ENCODE results near the gene ANO9. TPM values are rescaled to one million over a fixed set of nuclear protein-coding genes. Genes with fewer than 3 reads are reported as not detected.

Gene ANO9
- total and polyA plus RNA-seq, 2 experiments from 2014 or later, result not detected

DNA sequence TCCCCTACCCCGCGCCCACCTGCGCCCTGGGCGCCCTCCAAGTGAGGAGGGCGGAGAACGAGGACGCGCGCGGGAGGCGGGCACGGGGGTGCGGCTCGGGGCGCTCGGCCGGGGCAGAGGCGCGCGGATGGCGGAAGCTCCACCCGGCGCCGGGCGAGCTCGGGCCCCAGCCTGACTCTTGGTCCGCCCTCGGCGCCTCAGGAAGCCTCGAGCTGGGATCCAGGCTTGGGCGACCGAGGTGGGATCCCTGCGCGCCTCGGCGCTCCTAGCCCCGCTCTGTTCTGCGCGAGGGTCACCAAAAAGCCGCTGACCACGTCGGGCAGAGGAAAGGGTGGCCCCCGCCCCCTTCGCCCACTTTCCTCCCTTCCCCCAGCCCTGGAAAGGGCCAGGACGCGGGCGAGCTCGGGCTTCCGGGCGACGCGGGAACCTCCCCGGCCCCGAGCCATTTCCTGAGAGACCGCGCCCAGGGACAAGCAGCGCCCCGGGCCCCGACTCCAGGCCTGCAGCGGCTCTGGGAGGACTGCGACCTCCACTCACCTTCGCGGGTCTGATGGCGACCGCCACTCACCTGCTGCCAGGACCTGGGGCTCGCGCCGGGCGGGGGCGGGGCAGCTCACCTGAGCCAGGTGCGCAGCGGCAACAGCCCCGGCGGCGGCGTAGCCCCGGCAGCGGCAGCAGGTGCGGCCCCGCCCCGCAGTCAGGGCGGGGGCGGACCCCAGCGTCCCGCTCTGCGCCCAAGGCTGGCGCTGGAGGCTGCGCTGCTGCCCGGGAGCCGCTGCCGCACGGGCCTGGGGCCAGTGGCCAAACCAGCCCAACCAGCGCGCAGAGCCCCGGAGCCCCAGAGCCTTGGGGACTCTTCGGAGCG, 24.8 kb downstream of the ANO9 start:
- no peak for TF ChIP-seq EZH2phosphoT487 (IDR thresholded peaks at IDR 0.05; ENCODE audit: insufficient read depth, low read depth)
- TF ChIP-seq EZH2 (IDR thresholded peaks at IDR 0.05; ENCODE audit: insufficient read depth, poor library complexity, severe bottlenecking), result no peak
- DNase-seq, result peak; percentile 65
- Histone ChIP-seq H3K9ac (peak overlapping the region; percentile 28), H3K4me3 (peak overlapping the region; percentile 64), H3K36me3 (ENCODE audit: low read depth) (no peaks in the 10 kb centered on the region), H3K27ac (no peak overlapping the region), H3K9me3 (ENCODE audit: low read depth) (no peaks in the 10 kb centered on the region), H3F3A (ENCODE audit: insufficient read depth) (no peaks in the 10 kb centered on the region), H4K20me1 (ENCODE audit: insufficient read depth) (no peaks in the 10 kb centered on the region), H3K4me2 (ENCODE audit: unreplicated experiment) (peak overlapping the region; percentile 66), H2AFZ (peak overlapping the region; percentile 72), H3K4me1 (ENCODE audit: insufficient read depth) (peaks cover 4% of the 10 kb centered on the region; the same call in 1 of the 2 replicates), H3K27me3 (replicated peaks; ENCODE audit: insufficient read depth) (peaks cover 4% of the 10 kb centered on the region; the same call in 1 of the 2 replicates), H3K79me2 (ENCODE audit: insufficient read depth) (no peaks in the 10 kb centered on the region), H3K9me2 (ENCODE audit: insufficient read depth) (no peaks in the 10 kb centered on the region)
- in situ Hi-C loops (cut with MboI), result no loop called here
- WGBS, 2 experiments (ENCODE audit: low coverage in 1 of 2, low lambda C conversion rate in 2 of 2, missing lambda C conversion rate in 2 of 2), result 4% methylated on average over 52 to 77 of the region's 97 CpGs

- Histone ChIP-seq H3K27ac (no peak overlapping the region), H3K36me3 (ENCODE audit: low read depth) (no peaks in the 10 kb centered on the region), H3K4me2 (ENCODE audit: unreplicated experiment) (peak overlapping the region; percentile 66), H2AFZ (peak overlapping the region; percentile 72), H3K9me2 (ENCODE audit: insufficient read depth) (no peaks in the 10 kb centered on the region), H3F3A (ENCODE audit: insufficient read depth) (no peaks in the 10 kb centered on the region), H3K4me3 (peak overlapping the region; percentile 64), H3K9ac (no peak overlapping the region), H4K20me1 (ENCODE audit: insufficient read depth) (no peaks in the 10 kb centered on the region), H3K4me1 (ENCODE audit: insufficient read depth) (peaks cover 4% of the 10 kb centered on the region; the same call in 1 of the 2 replicates), H3K79me2 (ENCODE audit: insufficient read depth) (no peaks in the 10 kb centered on the region), H3K9me3 (ENCODE audit: low read depth) (no peaks in the 10 kb centered on the region), H3K27me3 (replicated peaks; ENCODE audit: insufficient read depth) (peaks cover 4% of the 10 kb centered on the region; the same call in 1 of the 2 replicates)
- in situ Hi-C loops (cut with MboI), result no loop called here
- WGBS, 2 experiments (ENCODE audit: low coverage in 1 of 2, low lambda C conversion rate in 2 of 2, missing lambda C conversion rate in 2 of 2), result 15 to 24% methylated on average over 24 to 35 of the region's 45 CpGs
- TF ChIP-seq EZH2phosphoT487 (IDR thresholded peaks at IDR 0.05; ENCODE audit: insufficient read depth, low read depth) (no peak), EZH2 (IDR thresholded peaks at IDR 0.05; ENCODE audit: insufficient read depth, poor library complexity, severe bottlenecking) (no peak)
- DNase-seq, result no peak
Measured at GRCh38 chr11:416051-416756, 25.6 kb downstream of the ANO9 start.

GRCh38 chr11:415640-416041, 26.2 kb downstream of the ANO9 start:
- no peaks in the 10 kb centered on the region for H3K36me3 ChIP-seq (ENCODE audit: low read depth)
- H2AFZ ChIP-seq, result no peak overlapping the region
- H3K9ac ChIP-seq, result no peak overlapping the region
- no peaks in the 10 kb centered on the region for H3K9me2 ChIP-seq (ENCODE audit: insufficient read depth)
- H3K4me3 ChIP-seq, result no peak overlapping the region
- no peak overlapping the region for H3K4me2 ChIP-seq (ENCODE audit: unreplicated experiment)
- H3K9me3 ChIP-seq (ENCODE audit: low read depth), result no peaks in the 10 kb centered on the region
- no peak overlapping the region for H3K27ac ChIP-seq
- in situ Hi-C loops (cut with MboI), result no loop called here
- DNase-seq, result no peak
- no peaks in the 10 kb centered on the region for H3F3A ChIP-seq (ENCODE audit: insufficient read depth)
- H3K27me3 ChIP-seq (replicated peaks; ENCODE audit: insufficient read depth), result peaks cover 4% of the 10 kb centered on the region; the same call in 1 of the 2 replicates
- peaks cover 4% of the 10 kb centered on the region; the same call in 1 of the 2 replicates for H3K4me1 ChIP-seq (ENCODE audit: insufficient read depth)
- 69 to 75% methylated on average over 5 of the region's 5 CpGs for WGBS, 2 experiments (ENCODE audit: low coverage in 1 of 2, low lambda C conversion rate in 2 of 2, missing lambda C conversion rate in 2 of 2)
- no peak for TF ChIP-seq EZH2 (IDR thresholded peaks at IDR 0.05; ENCODE audit: insufficient read depth, poor library complexity, severe bottlenecking)
- no peak for TF ChIP-seq EZH2phosphoT487 (IDR thresholded peaks at IDR 0.05; ENCODE audit: insufficient read depth, low read depth)
- H4K20me1 ChIP-seq (ENCODE audit: insufficient read depth), result no peaks in the 10 kb centered on the region
- H3K79me2 ChIP-seq (ENCODE audit: insufficient read depth), result no peaks in the 10 kb centered on the region

DNA sequence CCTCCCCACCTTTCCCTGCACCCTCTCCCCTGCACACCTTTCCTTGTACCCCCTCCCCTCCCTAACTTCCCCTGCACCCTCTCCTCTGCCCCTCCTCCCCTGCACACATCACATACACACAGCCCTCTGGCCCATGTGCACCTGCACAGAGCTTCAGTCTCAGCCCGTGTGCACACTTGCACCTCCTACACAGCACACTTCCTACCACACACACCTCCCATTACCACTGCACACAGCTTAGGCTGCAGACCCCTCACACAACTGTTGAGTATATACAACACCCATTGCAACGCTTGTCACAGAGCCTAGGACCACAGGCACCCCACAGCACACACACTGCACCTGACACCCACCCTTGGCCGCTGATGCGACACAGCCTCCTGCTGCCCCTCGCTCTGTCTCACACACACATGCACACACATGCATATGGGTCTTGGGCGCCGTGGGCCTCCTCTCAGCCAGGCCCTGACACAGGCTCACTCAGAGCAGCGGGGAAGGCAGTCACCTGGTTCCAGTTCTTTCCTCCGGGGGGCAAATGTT, 27.4 kb downstream of the ANO9 start:
- Histone ChIP-seq H3K9ac (no peak overlapping the region), H3K27me3 (replicated peaks; ENCODE audit: insufficient read depth) (peaks cover 4% of the 10 kb centered on the region; the same call in 1 of the 2 replicates), H3K79me2 (ENCODE audit: insufficient read depth) (no peaks in the 10 kb centered on the region), H3K4me2 (ENCODE audit: unreplicated experiment) (no peak overlapping the region), H3K9me3 (ENCODE audit: low read depth) (no peaks in the 10 kb centered on the region), H4K20me1 (ENCODE audit: insufficient read depth) (no peaks in the 10 kb centered on the region), H2AFZ (0 out of 2 replicates have a peak overlapping the region, but pooled peaks have one; percentile 25), H3K27ac (no peak overlapping the region), H3K4me1 (ENCODE audit: insufficient read depth) (peaks cover 4% of the 10 kb centered on the region; the same call in 1 of the 2 replicates), H3K36me3 (ENCODE audit: low read depth) (no peaks in the 10 kb centered on the region), H3K4me3 (0 out of 2 replicates have a peak overlapping the region, but pooled peaks have one; percentile 13), H3K9me2 (ENCODE audit: insufficient read depth) (no peaks in the 10 kb centered on the region), H3F3A (ENCODE audit: insufficient read depth) (no peaks in the 10 kb centered on the region)
- no peak for DNase-seq
- in situ Hi-C loops (cut with MboI), result no loop called here
- no peak for TF ChIP-seq EZH2phosphoT487 (IDR thresholded peaks at IDR 0.05; ENCODE audit: insufficient read depth, low read depth)
- no peak for TF ChIP-seq EZH2 (IDR thresholded peaks at IDR 0.05; ENCODE audit: insufficient read depth, poor library complexity, severe bottlenecking)
- WGBS, 2 experiments (ENCODE audit: low coverage in 1 of 2, low lambda C conversion rate in 2 of 2, missing lambda C conversion rate in 2 of 2), result 63 to 67% methylated on average over 9 of the region's 9 CpGs
